22Rv1 (cell line): Measurements from ENCODE around the gene KCNQ4.

ENCODE experiments used
- H3K27ac ChIP-seq: fragments of 450-650 bp; 2 replicates; pipeline ENCODE4 v1.5.1; 2017
- ZFX ChIP-seq: fragments of 450-650 bp; IDR thresholded peaks from 2 replicates; pipeline ENCODE4 v1.6.1; 2017; ENCODE audit warnings: antibody characterized with exemption, borderline replicate concordance
- TF ChIP-seq, protein P1 (sequence below): fragments of 450-650 bp; IDR thresholded peaks from 2 replicates; pipeline ENCODE4 v1.5.1; 2017; ENCODE audit warnings: mild to moderate bottlenecking

The KCNQ4 gene

GRCh38 chr1:40786171-40786994, 2.8 kb downstream of the KCNQ4 start:
- TF ChIP-seq, protein P1, sequence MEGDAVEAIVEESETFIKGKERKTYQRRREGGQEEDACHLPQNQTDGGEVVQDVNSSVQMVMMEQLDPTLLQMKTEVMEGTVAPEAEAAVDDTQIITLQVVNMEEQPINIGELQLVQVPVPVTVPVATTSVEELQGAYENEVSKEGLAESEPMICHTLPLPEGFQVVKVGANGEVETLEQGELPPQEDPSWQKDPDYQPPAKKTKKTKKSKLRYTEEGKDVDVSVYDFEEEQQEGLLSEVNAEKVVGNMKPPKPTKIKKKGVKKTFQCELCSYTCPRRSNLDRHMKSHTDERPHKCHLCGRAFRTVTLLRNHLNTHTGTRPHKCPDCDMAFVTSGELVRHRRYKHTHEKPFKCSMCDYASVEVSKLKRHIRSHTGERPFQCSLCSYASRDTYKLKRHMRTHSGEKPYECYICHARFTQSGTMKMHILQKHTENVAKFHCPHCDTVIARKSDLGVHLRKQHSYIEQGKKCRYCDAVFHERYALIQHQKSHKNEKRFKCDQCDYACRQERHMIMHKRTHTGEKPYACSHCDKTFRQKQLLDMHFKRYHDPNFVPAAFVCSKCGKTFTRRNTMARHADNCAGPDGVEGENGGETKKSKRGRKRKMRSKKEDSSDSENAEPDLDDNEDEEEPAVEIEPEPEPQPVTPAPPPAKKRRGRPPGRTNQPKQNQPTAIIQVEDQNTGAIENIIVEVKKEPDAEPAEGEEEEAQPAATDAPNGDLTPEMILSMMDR, result no peak
- no peak for TF ChIP-seq ZFX
- H3K27ac ChIP-seq, result peak overlapping the region; percentile 75; the same call in 1 of the 2 replicates

DNA sequence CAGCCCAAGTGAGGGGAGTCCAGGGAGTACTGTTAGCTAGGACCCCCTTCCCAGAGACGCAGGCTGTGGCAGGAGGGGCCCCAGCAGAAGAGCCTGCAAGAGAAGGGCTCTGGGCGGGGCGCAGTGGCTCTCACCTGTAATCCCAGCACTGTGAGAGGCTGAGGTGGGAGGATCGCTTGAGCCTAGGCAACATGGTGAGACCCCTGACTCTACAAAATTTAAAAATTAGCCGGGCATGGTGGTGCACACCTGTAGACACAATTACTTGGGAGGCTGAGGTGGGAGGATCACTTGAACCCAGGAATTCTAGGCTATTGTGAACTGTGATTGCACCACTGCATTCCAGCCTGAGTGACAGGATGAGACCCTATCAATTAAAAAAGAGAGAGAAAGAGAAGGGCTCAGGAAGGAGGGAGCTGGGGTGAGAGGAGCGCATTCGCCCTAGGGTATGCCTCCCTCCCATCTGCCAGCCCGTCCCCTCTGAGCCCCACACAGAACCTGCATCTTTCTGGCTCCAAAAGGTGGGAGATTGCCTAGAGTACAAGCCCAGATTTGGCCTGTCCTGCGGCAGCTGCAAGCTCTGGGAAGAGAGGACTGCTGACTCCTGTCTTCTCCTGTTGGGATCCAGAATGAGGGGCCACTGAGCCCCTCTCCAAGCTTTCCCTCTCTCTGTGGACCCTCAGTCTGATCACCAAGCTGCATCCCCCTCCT, 3.6 kb downstream of the KCNQ4 start:
- TF ChIP-seq ZFX, result no peak
- TF ChIP-seq, protein P1, result no peak

DNA sequence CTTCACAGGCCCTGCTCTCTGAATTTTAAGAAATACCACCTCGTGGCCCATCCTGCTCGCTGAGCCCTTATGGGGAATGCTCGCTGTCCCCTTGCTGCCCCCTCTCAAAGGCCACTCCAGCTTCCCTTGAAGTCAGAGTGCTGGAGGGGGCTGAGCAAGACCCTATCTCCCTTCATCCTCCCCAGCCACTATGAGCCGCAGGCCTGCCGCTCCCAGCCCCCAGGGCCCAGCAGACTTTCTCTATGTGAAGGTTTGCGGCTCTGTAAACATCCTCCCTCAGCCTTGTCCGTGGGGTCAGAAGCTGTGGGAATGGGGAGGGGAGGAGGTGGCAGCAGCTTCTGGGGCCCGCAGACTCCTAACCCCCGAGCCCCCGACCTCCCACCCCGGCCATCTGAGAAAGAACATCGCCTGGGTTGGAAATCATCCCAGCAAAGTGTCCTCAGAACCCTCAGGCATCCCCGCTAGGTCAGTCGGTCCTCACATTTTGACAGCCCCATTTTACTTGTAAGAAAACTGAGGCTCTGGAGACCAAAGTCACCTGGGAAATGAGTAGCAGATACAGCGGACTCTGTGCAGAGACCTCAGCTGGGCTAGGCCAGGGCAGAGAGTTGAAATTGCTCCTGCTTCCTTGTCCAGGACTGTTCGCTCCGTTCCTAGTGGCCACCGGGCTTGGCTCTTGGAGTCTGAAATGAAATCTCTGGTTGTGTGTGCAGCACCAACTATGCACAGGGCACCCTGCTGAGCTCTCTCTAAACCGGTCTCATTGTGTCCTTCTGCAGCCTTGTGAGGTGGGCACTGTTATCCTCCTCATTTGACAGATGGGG, 4.4 kb downstream of the KCNQ4 start:
- no peak overlapping the region for H3K27ac ChIP-seq
- TF ChIP-seq ZFX, result no peak
- TF ChIP-seq, protein P1, result no peak

More for the DNA sequence above, 3.6 kb downstream of the KCNQ4 start:
- no peak overlapping the region for H3K27ac ChIP-seq

DNA sequence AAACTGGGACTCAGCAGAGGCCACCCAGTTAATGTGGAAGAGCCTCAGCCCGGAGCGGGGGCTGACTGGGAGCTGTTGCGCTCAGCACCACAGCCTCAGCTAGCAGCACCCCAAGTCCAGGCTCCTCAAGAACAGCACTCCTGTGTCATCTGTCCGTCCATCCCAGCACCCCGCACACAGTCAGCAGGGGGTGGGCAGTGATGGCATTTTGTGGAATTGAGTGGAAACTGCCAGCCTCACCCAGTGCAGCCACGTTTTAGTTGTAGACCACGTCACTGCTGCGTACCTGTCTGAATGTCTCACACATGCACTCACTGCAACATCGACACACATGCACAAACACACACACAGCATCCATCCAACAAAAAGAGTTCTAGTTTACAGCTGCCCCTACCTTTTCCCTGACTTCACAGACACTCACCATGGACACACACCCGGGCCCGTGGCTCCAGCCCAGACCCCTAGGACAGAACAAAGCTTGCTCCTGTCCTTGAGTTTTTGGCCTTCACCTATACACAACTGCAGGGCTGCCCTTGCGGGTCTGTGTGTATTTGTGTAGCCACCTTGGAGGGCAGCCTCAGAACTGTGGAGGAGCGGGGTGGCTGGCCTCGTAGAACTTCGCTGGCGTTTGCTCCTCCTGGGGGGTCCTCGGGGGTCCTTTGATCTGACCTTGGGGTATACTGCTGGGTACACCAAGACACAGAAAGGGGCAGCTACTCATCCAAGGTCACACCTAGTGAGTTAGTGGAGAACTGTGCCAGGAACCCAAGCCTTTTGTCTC, 5.2 kb downstream of the KCNQ4 start:
- no peak overlapping the region for H3K27ac ChIP-seq
- TF ChIP-seq, protein P1, result no peak
- TF ChIP-seq ZFX, result no peak

DNA sequence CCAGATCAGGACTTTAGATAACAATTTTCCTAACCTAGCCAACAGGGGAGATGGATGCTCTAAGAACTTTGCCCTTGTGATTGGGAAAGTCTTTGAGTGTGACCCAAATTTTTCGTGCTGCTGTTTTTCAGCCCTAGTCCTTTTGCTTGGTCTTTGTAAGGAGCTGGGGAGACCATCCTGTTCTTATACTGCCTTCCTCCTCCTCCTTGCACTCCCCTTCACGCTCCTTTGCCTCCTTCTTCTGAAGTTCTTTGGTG, 5.7 kb downstream of the KCNQ4 start:
- TF ChIP-seq, protein P1, result no peak
- no peak for TF ChIP-seq ZFX
- no peak overlapping the region for H3K27ac ChIP-seq

DNA sequence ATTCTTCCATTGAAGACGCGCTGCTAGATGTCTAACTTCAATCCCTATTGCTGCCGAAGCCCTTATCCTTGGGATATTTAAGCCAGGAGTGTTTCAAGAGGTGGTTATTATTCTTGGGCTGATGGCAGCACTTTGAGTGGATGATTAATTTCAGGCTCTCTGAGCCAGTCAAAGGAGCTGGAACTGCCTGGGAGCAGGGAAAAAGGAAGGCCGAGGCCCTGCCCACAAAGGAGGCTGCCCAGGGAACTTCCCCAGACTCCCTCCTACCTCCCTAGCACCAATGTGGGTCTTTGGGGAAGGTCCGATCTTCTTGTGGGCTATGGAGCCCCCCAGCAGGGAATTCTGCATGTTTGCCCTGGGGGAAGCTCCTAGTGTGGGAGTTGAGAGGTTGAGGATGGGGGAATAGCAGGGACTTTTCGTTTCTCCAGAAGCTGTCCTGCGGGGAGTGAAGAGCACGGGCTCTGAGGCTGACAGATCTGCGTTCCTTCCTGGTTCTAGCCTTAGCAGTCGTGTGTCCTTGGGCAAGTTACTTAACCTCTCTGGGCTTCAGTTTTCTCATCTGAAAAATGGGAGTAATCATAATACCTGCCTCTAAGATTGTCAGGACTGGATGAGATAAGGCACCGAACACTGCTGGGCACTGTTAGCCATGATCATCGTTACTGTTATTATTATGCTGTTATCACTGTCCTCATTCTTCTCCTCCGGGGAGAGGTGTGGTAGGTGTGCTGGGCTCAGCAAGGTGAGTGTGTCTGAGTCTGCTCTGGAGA, 6.3 kb downstream of the KCNQ4 start:
- TF ChIP-seq ZFX, result no peak
- TF ChIP-seq, protein P1, result no peak

More for the DNA sequence above, 6.3 kb downstream of the KCNQ4 start:
- H3K27ac ChIP-seq, result no peak overlapping the region
